ENCODE measurements around the gene COMMD7. TPM values are rescaled to one million over a fixed set of nuclear protein-coding genes. Genes with fewer than 3 reads are reported as not detected.

COMMD7 gene
- 32.8 TPM for total RNA-seq (2013)
- polyA plus RNA-seq (100 to 1,000 TPM in 2 of 3 donors, 10 to 100 TPM in 1; 46.2 to 133 (median 120) TPM), polyA minus RNA-seq (13.3 and 23.4 TPM in 2 replicates), total RNA-seq (1.2 to 9.9 (median 7.2) reads per million in 11 experiments)

DNA sequence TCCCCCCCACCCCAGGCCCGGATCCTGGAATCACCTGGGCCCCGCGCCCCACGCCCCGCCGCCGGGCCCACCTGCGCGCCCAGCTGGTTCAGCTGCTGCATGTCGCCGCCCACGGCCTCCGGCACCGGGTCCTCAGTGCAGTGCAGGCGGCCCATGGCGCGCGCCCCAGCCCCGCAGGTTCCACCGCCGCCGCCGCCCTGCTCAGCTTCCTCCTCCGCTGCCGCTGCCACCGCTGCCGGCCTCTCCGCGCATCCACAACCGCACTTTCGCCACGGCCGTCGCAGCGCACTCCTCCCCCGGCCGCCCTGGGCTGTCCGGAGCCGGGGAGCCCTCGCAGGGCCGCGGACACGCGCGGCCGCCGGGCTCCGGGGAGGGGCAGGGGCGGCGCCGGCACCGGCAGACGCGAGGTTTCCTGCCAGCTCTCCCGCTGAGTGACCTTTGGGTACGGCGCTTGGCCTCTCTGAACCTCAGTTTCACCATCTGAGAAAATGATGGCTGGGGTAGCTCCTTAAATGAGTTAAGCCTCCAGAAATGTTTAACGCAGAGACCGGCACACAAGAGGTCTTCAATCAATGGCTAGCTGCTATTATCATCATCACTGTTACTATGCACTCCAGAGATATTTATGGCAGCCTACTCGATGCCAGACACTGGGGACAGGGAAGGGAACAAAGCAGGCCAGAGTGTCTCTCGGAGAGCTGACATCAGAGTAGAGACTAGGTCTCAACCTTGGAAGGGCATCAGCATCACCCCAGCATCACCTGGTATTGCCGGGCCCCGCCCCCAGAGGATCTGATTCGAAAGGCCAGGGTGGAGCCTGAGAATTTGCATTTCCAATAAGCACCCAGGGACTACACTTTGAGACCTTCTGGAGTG is at the start of gene COMMD7:
COMMD7 (minus strand) TSS at position 231 of the 876 bp plus-strand sequence; CDS start at position 155, 76 bp downstream.
- no peaks in the 10 kb centered on the region for H3K9me3 ChIP-seq (replicated peaks in 1 of 2; ENCODE audit: control insufficient read depth in 1 of 2, insufficient read depth in 1 of 2, low read length in 2 of 2)
- Mint-ChIP-seq H3K36me3 (peaks cover 0 to 4% of the 10 kb centered on the region in 2 donors), H3K27me3 (ENCODE audit: low read depth in 3 of 3) (peaks cover 0 to 2% (median 0%) of the 10 kb centered on the region in 3 donors), H3K4me3 (peak within 1 kb of the TSS; percentile 98 to 99), H3K27ac (peak within 1 kb of the TSS; percentile 76 to 96 (median 86)), H3K4me1 (peaks cover 29% of the 10 kb centered on the region), H3K9me3 (peaks cover 0 to 3% (median 0%) of the 10 kb centered on the region in 7 donors)
- peak within 1 kb of the TSS in 1 of 2 donors; percentile 81 for H3K27ac ChIP-seq (ENCODE audit: low read depth in 1 of 2, low read length in 2 of 2)
- H3K4me1 ChIP-seq (ENCODE audit: control insufficient read depth in 1 of 2, insufficient read depth in 2 of 2, low read length in 2 of 2), result peaks cover 14 to 20% of the 10 kb centered on the region in 2 donors
- H3K9ac ChIP-seq (ENCODE audit: insufficient read depth, low read length, poor library complexity, severe bottlenecking), result peak within 1 kb of the TSS; percentile 85
- H3K36me3 ChIP-seq (replicated peaks in 1 of 2; ENCODE audit: control insufficient read depth in 1 of 2, insufficient read depth in 2 of 2, low read length in 2 of 2), result peaks cover 0 to 7% of the 10 kb centered on the region in 2 donors
- H3K27me3 ChIP-seq (ENCODE audit: control insufficient read depth in 2 of 2, insufficient read depth in 2 of 2, low read length in 2 of 2), result no peaks in the 10 kb centered on the region
- peaks cover 58% of the 10 kb centered on the region for H3K79me2 ChIP-seq (ENCODE audit: insufficient read depth, low read length)
- H3K4me3 ChIP-seq (replicated peaks in 1 of 3; ENCODE audit: low read depth in 2 of 3, low read length in 3 of 3), result peak within 1 kb of the TSS; percentile 66 to 90 (median 87)
- peak within 1 kb of the TSS; percentile 80 for H3K4me2 ChIP-seq (replicated peaks; ENCODE audit: extremely low read depth, low read length, poor library complexity, severe bottlenecking)
- TF ChIP-seq, protein P1, sequence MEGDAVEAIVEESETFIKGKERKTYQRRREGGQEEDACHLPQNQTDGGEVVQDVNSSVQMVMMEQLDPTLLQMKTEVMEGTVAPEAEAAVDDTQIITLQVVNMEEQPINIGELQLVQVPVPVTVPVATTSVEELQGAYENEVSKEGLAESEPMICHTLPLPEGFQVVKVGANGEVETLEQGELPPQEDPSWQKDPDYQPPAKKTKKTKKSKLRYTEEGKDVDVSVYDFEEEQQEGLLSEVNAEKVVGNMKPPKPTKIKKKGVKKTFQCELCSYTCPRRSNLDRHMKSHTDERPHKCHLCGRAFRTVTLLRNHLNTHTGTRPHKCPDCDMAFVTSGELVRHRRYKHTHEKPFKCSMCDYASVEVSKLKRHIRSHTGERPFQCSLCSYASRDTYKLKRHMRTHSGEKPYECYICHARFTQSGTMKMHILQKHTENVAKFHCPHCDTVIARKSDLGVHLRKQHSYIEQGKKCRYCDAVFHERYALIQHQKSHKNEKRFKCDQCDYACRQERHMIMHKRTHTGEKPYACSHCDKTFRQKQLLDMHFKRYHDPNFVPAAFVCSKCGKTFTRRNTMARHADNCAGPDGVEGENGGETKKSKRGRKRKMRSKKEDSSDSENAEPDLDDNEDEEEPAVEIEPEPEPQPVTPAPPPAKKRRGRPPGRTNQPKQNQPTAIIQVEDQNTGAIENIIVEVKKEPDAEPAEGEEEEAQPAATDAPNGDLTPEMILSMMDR (IDR thresholded peaks at IDR 0.05), result no peak
- intact Hi-C loops (cut with micrococcal nuclease), result no loop called here
- DNase-seq, result peak; percentile 62 to 71 (median 67)
- WGBS (ENCODE audit: insufficient coverage), result 1% methylated on average over 57 of the region's 64 CpGs
- peaks cover 13% of the 10 kb centered on the region for H4K20me1 ChIP-seq (ENCODE audit: insufficient read depth, low read length)
- peak within 1 kb of the TSS; percentile 95 for H2AFZ ChIP-seq (ENCODE audit: insufficient read depth, low read depth, low read length, poor library complexity, severe bottlenecking)

DNA sequence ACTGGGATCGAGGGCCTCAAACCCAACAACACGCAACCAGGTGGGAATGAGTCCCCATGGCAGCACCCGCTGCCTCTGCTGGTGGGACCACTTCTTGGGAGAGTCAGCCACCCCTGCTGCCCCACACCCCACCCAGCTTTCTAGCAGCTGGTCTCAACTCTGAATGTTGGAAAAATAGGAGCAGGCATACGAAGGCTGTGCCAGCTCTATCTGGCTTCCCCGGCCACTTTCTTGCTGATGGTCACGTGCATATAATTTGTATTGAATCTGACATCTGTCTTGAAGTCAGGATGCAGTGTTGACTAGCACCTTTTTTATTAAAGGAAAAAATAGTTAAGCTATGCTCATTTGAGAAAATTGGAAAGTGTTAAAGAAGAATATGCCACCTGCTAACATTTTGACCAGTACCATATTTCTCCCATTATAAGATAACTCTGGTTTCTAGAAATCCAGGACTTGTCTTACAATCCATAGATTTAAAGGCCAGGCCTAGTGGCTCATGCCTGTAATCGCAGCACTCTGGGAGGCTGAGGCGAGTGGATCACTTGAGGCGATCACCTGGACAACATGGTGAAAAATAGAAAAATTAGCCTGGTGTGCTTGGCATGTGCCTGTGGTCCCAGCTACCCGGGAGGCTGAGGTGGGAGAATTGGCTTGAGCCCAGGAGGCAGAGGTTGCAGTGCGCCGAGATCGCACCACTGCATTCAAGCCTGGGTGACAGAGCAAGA is 49.6 kb upstream of the COMMD7 start:
- peaks cover 11 to 15% of the 10 kb centered on the region in 2 donors for H3K36me3 Mint-ChIP-seq
- H3K4me3 Mint-ChIP-seq, result no peak overlapping the region
- no peaks in the 10 kb centered on the region for H3K9me3 Mint-ChIP-seq
- DNase-seq, result no peak
- H3K4me1 ChIP-seq (ENCODE audit: control insufficient read depth in 1 of 2, insufficient read depth in 2 of 2, low read length in 2 of 2), result no peaks in the 10 kb centered on the region
- H4K20me1 ChIP-seq (ENCODE audit: insufficient read depth, low read length), result no peaks in the 10 kb centered on the region
- H3K9me3 ChIP-seq (replicated peaks in 1 of 2; ENCODE audit: control insufficient read depth in 1 of 2, insufficient read depth in 1 of 2, low read length in 2 of 2), result no peaks in the 10 kb centered on the region
- peaks cover 4% of the 10 kb centered on the region for H3K4me1 Mint-ChIP-seq
- H3K79me2 ChIP-seq (ENCODE audit: insufficient read depth, low read length), result no peaks in the 10 kb centered on the region
- no peak overlapping the region for H3K27ac ChIP-seq (ENCODE audit: low read depth in 1 of 2, low read length in 2 of 2)
- no peak overlapping the region for H2AFZ ChIP-seq (ENCODE audit: insufficient read depth, low read depth, low read length, poor library complexity, severe bottlenecking)
- intact Hi-C loops (cut with micrococcal nuclease), result loop anchor here in 1 of 2 donors (10.0 kb wide), 1 partner anchor 502 kb away; no protein-coding TSS in a partner anchor
- no peaks in the 10 kb centered on the region for H3K36me3 ChIP-seq (replicated peaks in 1 of 2; ENCODE audit: control insufficient read depth in 1 of 2, insufficient read depth in 2 of 2, low read length in 2 of 2)
- H3K9ac ChIP-seq (ENCODE audit: insufficient read depth, low read length, poor library complexity, severe bottlenecking), result no peak overlapping the region
- WGBS (ENCODE audit: insufficient coverage), result 93% methylated on average over 7 of the region's 13 CpGs
- H3K4me3 ChIP-seq (replicated peaks in 1 of 3; ENCODE audit: low read depth in 2 of 3, low read length in 3 of 3), result no peak overlapping the region
- H3K4me2 ChIP-seq (replicated peaks; ENCODE audit: extremely low read depth, low read length, poor library complexity, severe bottlenecking), result no peak overlapping the region
- no peaks in the 10 kb centered on the region for H3K27me3 ChIP-seq (ENCODE audit: control insufficient read depth in 2 of 2, insufficient read depth in 2 of 2, low read length in 2 of 2)
- H3K27ac Mint-ChIP-seq, result no peak overlapping the region
- TF ChIP-seq, protein P1 (IDR thresholded peaks at IDR 0.05), result no peak
- peaks cover 0 to 4% (median 2%) of the 10 kb centered on the region in 3 donors for H3K27me3 Mint-ChIP-seq (ENCODE audit: low read depth in 3 of 3)

All from CD14-positive monocyte (primary cell).